Body of pancreas (tissue), 4 donors: ENCODE measurements around the gene SLC16A11.

Experiments used
- CTCF ChIP-seq, 7 experiments: fragments of 450-650 bp in 4 of 7; fragments of 200-600 bp in 3 of 7; sonication (generic) in 3 of 7; IDR thresholded peaks; one replicate each; pipeline ENCODE4 v1.5.1; 2016 to 2019; ENCODE audit warnings: antibody characterized with exemption in 7 of 7
- POLR2A ChIP-seq, 3 donors: fragments of 450-650 bp; IDR thresholded peaks; one replicate each; pipeline ENCODE4 v1.6.1; 2016; ENCODE audit warnings: antibody characterized with exemption in 3 of 3, mild to moderate bottlenecking in 2 of 3

- TF ChIP-seq CTCF (IDR thresholded peaks at IDR 0.05) (no peak), POLR2A (IDR thresholded peaks at IDR 0.05) (no peak)
These were observed 24.5 kb downstream of the SLC16A11 start for GRCh38 chr17:7019367-7019766.
